ENCODE data around the gene PCSK6.

Gene PCSK6

DNA sequence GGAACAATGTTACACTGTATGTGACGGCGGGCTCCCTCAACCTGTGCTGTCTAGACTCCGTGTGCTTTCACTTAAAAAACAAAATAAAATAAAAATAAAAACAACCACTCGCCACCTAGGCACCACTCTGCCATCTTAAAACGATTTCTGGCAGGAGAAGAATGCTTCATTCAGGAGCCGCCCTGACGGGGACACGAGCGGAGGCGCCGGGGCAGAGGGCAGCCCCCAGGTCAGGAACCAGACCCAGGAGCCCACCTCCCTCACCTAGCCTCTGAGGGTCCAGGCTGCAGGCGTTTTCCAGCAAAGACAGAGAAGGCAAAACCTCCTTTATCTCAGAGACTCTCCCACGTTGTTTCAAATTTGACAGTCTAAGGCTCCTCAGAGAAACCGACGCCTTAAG is 109.4 kb downstream of the PCSK6 start:
- no peaks in the 10 kb centered on the region for H3K9me3 ChIP-seq (ENCODE audit: insufficient read depth, low read length)
- H3K27me3 ChIP-seq (ENCODE audit: low read length): no peaks in the 10 kb centered on the region
- no peaks in the 10 kb centered on the region for H3F3A ChIP-seq (ENCODE audit: insufficient read depth)
- no peak overlapping the region for H3K4me3 ChIP-seq (ENCODE audit: insufficient read depth, low read length, poor library complexity, severe bottlenecking)
- no peaks in the 10 kb centered on the region for H3K9me2 ChIP-seq (replicated peaks; ENCODE audit: insufficient read depth, low read length)
- H3K36me3 ChIP-seq (ENCODE audit: low read length): no peaks in the 10 kb centered on the region
- no peak overlapping the region for H3K9ac ChIP-seq (ENCODE audit: low read length)
- H3K4me2 ChIP-seq (ENCODE audit: low read depth, low read length, poor library complexity, severe bottlenecking): no peak overlapping the region
- no peak overlapping the region for H3K27ac ChIP-seq (ENCODE audit: low read depth, low read length)
- TF ChIP-seq, protein P1, sequence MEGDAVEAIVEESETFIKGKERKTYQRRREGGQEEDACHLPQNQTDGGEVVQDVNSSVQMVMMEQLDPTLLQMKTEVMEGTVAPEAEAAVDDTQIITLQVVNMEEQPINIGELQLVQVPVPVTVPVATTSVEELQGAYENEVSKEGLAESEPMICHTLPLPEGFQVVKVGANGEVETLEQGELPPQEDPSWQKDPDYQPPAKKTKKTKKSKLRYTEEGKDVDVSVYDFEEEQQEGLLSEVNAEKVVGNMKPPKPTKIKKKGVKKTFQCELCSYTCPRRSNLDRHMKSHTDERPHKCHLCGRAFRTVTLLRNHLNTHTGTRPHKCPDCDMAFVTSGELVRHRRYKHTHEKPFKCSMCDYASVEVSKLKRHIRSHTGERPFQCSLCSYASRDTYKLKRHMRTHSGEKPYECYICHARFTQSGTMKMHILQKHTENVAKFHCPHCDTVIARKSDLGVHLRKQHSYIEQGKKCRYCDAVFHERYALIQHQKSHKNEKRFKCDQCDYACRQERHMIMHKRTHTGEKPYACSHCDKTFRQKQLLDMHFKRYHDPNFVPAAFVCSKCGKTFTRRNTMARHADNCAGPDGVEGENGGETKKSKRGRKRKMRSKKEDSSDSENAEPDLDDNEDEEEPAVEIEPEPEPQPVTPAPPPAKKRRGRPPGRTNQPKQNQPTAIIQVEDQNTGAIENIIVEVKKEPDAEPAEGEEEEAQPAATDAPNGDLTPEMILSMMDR (IDR thresholded peaks at IDR 0.05; ENCODE audit: insufficient read depth, low read length, poor library complexity, severe bottlenecking): no peak
- TF ChIP-seq EZH2phosphoT487 (conservative IDR thresholded peaks at IDR 0.05; ENCODE audit: low read length): no peak
- H2AFZ ChIP-seq (ENCODE audit: low read depth, low read length, severe bottlenecking): no peak overlapping the region
- H4K20me1 ChIP-seq (ENCODE audit: low read depth, low read length): no peaks in the 10 kb centered on the region
- H3K79me2 ChIP-seq (ENCODE audit: insufficient read depth, low read length): no peaks in the 10 kb centered on the region

DNA sequence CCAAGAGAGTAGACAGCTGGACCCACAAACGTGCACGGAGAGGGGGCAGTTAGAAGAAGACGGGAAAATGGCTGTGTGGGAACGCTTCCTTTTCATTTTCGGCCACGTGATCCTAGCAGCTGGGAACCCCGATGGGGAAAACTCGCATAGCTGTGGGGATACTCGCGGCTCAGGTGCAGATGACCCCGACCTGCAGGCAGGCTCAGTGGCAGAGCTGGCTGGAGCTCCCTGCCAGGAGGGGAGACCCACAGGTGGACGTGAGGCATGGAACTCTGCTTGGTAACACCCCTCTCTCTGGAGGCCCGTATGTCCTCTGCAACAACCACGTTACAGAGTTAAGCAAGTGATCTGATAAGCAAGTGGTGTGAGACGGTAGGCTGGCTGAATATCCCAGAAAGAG is 109.9 kb downstream of the PCSK6 start:
- H2AFZ ChIP-seq (ENCODE audit: low read depth, low read length, severe bottlenecking): no peak overlapping the region
- H3K4me2 ChIP-seq (ENCODE audit: low read depth, low read length, poor library complexity, severe bottlenecking): no peak overlapping the region
- H3K27me3 ChIP-seq (ENCODE audit: low read length): no peaks in the 10 kb centered on the region
- no peaks in the 10 kb centered on the region for H3K36me3 ChIP-seq (ENCODE audit: low read length)
- no peak overlapping the region for H3K4me3 ChIP-seq (ENCODE audit: insufficient read depth, low read length, poor library complexity, severe bottlenecking)
- H3K9me3 ChIP-seq (ENCODE audit: insufficient read depth, low read length): no peaks in the 10 kb centered on the region
- H3K27ac ChIP-seq (ENCODE audit: low read depth, low read length): no peak overlapping the region
- H3K9me2 ChIP-seq (replicated peaks; ENCODE audit: insufficient read depth, low read length): no peaks in the 10 kb centered on the region
- H3K79me2 ChIP-seq (ENCODE audit: insufficient read depth, low read length): no peaks in the 10 kb centered on the region
- no peak overlapping the region for H3K9ac ChIP-seq (ENCODE audit: low read length)
- no peaks in the 10 kb centered on the region for H3F3A ChIP-seq (ENCODE audit: insufficient read depth)
- TF ChIP-seq, protein P1 (IDR thresholded peaks at IDR 0.05; ENCODE audit: insufficient read depth, low read length, poor library complexity, severe bottlenecking): no peak
- no peak for TF ChIP-seq EZH2phosphoT487 (conservative IDR thresholded peaks at IDR 0.05; ENCODE audit: low read length)
- no peaks in the 10 kb centered on the region for H4K20me1 ChIP-seq (ENCODE audit: low read depth, low read length)

DNA sequence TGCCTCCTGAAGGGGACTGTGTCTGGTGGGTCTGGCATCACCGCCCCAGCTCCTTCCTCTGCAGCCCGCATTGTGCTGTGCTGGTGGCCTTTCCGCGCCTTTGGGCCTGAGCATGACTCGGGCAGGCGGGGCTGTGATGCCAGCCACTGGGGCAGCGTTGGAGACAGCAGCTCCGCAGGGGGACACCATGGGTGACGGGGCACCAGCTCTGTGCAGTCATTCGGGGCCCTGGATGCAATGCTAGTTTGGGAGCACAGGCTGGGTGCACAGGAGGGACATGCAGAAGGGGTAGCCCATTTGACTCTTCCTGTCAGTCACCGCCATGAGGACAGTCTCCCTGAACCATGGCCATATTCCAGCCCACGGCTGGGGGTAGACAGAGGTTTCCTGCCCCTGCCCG is 110.6 kb downstream of the PCSK6 start:
- H3K4me2 ChIP-seq (ENCODE audit: low read depth, low read length, poor library complexity, severe bottlenecking): no peak overlapping the region
- no peaks in the 10 kb centered on the region for H3F3A ChIP-seq (ENCODE audit: insufficient read depth)
- no peaks in the 10 kb centered on the region for H3K9me3 ChIP-seq (ENCODE audit: insufficient read depth, low read length)
- H3K79me2 ChIP-seq (ENCODE audit: insufficient read depth, low read length): no peaks in the 10 kb centered on the region
- H3K36me3 ChIP-seq (ENCODE audit: low read length): no peaks in the 10 kb centered on the region
- no peaks in the 10 kb centered on the region for H3K9me2 ChIP-seq (replicated peaks; ENCODE audit: insufficient read depth, low read length)
- H4K20me1 ChIP-seq (ENCODE audit: low read depth, low read length): no peaks in the 10 kb centered on the region
- TF ChIP-seq, protein P1 (IDR thresholded peaks at IDR 0.05; ENCODE audit: insufficient read depth, low read length, poor library complexity, severe bottlenecking): no peak
- TF ChIP-seq EZH2phosphoT487 (conservative IDR thresholded peaks at IDR 0.05; ENCODE audit: low read length): no peak
- no peaks in the 10 kb centered on the region; the same call in 1 of the 2 replicates for H3K27me3 ChIP-seq (ENCODE audit: low read length)
- no peak overlapping the region for H3K9ac ChIP-seq (ENCODE audit: low read length)
- no peak overlapping the region for H3K27ac ChIP-seq (ENCODE audit: low read depth, low read length)
- H3K4me3 ChIP-seq (ENCODE audit: insufficient read depth, low read length, poor library complexity, severe bottlenecking): no peak overlapping the region
- H2AFZ ChIP-seq (ENCODE audit: low read depth, low read length, severe bottlenecking): no peak overlapping the region
